C4-2B (cell line): Measurements from ENCODE around the gene SMARCA1.

Experiments
- H3K27ac ChIP-seq: fragments of 450-650 bp; 2 replicates; pipeline ENCODE4 v1.5.1; 2017
- CTCF ChIP-seq: fragments of 450-650 bp; conservative IDR thresholded peaks from 2 replicates; pipeline ENCODE4 v1.5.1; 2017; ENCODE audit warnings: mild to moderate bottlenecking
- ZFX ChIP-seq: fragments of 450-650 bp; IDR thresholded peaks from 2 replicates; pipeline ENCODE4 v1.6.1; 2017

The SMARCA1 gene

GRCh38 chrX:129488359-129488758 lies 34.9 kb downstream of the SMARCA1 start:
- H3K27ac ChIP-seq = no peak overlapping the region
- TF ChIP-seq CTCF (no peak), ZFX (no peak)

GRCh38 chrX:129480889-129481288 lies 42.4 kb downstream of the SMARCA1 start:
- no peak for TF ChIP-seq ZFX
- TF ChIP-seq CTCF = no peak
- H3K27ac ChIP-seq = no peak overlapping the region

- no peak overlapping the region for H3K27ac ChIP-seq
- TF ChIP-seq CTCF (no peak), ZFX (no peak)
Measured at GRCh38 chrX:129478516-129478915, 44.8 kb downstream of the SMARCA1 start.

- no peak overlapping the region for H3K27ac ChIP-seq
- TF ChIP-seq ZFX (no peak), CTCF (no peak)
Measured at GRCh38 chrX:129472116-129472515, 51.2 kb downstream of the SMARCA1 start.

- no peak overlapping the region for H3K27ac ChIP-seq
- peak; percentile 50 for TF ChIP-seq CTCF
- no peak for TF ChIP-seq ZFX
Measured at GRCh38 chrX:129462707-129463106, 60.6 kb downstream of the SMARCA1 start.

- no peak for TF ChIP-seq CTCF
- TF ChIP-seq ZFX = no peak
- H3K27ac ChIP-seq = no peak overlapping the region
Measured at GRCh38 chrX:129461801-129462456, 61.4 kb downstream of the SMARCA1 start.

GRCh38 chrX:129452523-129452922 lies 70.8 kb downstream of the SMARCA1 start:
- no peak for TF ChIP-seq ZFX
- no peak for TF ChIP-seq CTCF
- no peak overlapping the region for H3K27ac ChIP-seq
